Heart left ventricle (tissue), 13 donors: Measurements from ENCODE around the gene ENPP6.

Experiments used
- CTCF ChIP-seq, 12 donors: fragments of 200-600 bp; sonication (generic) in 4 of 12; IDR thresholded peaks; one replicate each; pipeline versions ENCODE4 v1.5.0 to v1.8.0; 2018 to 2022; ENCODE audit warnings: antibody characterized with exemption in 12 of 12, mild to moderate bottlenecking in 5 of 12
- POLR2A ChIP-seq, 2 donors: fragments of 450-650 bp; IDR thresholded peaks; one replicate each; pipeline ENCODE4 v1.6.1; 2017; ENCODE audit warnings: antibody characterized with exemption in 2 of 2, mild to moderate bottlenecking in 2 of 2, moderate library complexity in 2 of 2
- donor health status: ischemic (EF 13 %, LVEDD 7.1; RV severe dilation, severe dysfunction).
- donor health status: DM: no; HTN: yes; CAD: no.
- donor health status: DM: no; HTN: no; CAD: no.
- donor health status: ischemic (EF 25% LVEDD 6.9; RV normal size, moderate dysfunction).
- donor health status: ischemic (EF 25% LVEDD 5.7; RV mildly dilated, moderate dysfunction).
- donor health status: ischemic (EF 35%, LVEDD 5.7; RV mildly dilated, moderate dysfunction).
- donor health status: nonischemic (EF 11% LVEDD 7.7; RV severe dilation, severe dysfunction).
- donor health status: DM: yes; HTN: yes; CAD: no.
- donor health status: PGD.
- donor health status: ischemic (EF 29% LVEDD 5.4; RV normal size, mild dysfunction).
- donor health status: nonischemic (EF 23%, LVEDD 6.1; RV moderate dilation, normal function).

- TF ChIP-seq POLR2A (IDR thresholded peaks at IDR 0.05): no peak
- no peak for TF ChIP-seq CTCF (IDR thresholded peaks at IDR 0.05)
Measured at GRCh38 chr4:184228056-184228705, 10.5 kb upstream of the ENPP6 start.
